ENCODE data around the gene PLCXD1.
"Not testable (repeated sequence)": the region's sequence is repeated elsewhere in the genome, so short reads cannot be mapped to it uniquely, and the experiment has no call there.

The PLCXD1 gene

GRCh38 chrX:281166-281999 lies at the start of gene PLCXD1:
PLCXD1 (plus strand) TSS chrX:281381; CDS start chrX:284188, 2,807 bp downstream.
- no peak for DNase-seq (ENCODE audit: low read depth in 2 of 2)

- not testable (repeated sequence) for DNase-seq (ENCODE audit: low read depth in 2 of 2)
Observed at GRCh38 chrX:231637-232277, 49.4 kb upstream of the PLCXD1 start.

GRCh38 chrX:232278-232655 lies 48.9 kb upstream of the PLCXD1 start:
- DNase-seq (ENCODE audit: low read depth in 2 of 2): not testable (repeated sequence)

GRCh38 chrX:236201-236600 lies 45.0 kb upstream of the PLCXD1 start:
- DNase-seq (ENCODE audit: low read depth in 2 of 2): not testable (repeated sequence)

GRCh38 chrX:250965-251364 lies 30.2 kb upstream of the PLCXD1 start:
- DNase-seq (ENCODE audit: low read depth in 2 of 2): no peak

- not testable (repeated sequence) for DNase-seq (ENCODE audit: low read depth in 2 of 2)
Observed at GRCh38 chrX:251396-252243, 29.6 kb upstream of the PLCXD1 start.

GRCh38 chrX:252244-252956 lies 28.8 kb upstream of the PLCXD1 start:
- no peak for DNase-seq (ENCODE audit: low read depth in 2 of 2)

GRCh38 chrX:252957-253291 lies 28.3 kb upstream of the PLCXD1 start:
- no peak for DNase-seq (ENCODE audit: low read depth in 2 of 2)

- no peak for DNase-seq (ENCODE audit: low read depth in 2 of 2)
Observed at GRCh38 chrX:253451-254297, 27.5 kb upstream of the PLCXD1 start.

GRCh38 chrX:254630-255215 lies 26.5 kb upstream of the PLCXD1 start:
- no peak for DNase-seq (ENCODE audit: low read depth in 2 of 2)

- DNase-seq (ENCODE audit: low read depth in 2 of 2): no peak
Observed at GRCh38 chrX:255923-256331, 25.3 kb upstream of the PLCXD1 start.

GRCh38 chrX:257054-257453 lies 24.1 kb upstream of the PLCXD1 start:
- DNase-seq (ENCODE audit: low read depth in 2 of 2): not testable (repeated sequence)

- no peak for DNase-seq (ENCODE audit: low read depth in 2 of 2)
Observed at GRCh38 chrX:257681-258289, 23.4 kb upstream of the PLCXD1 start.

- DNase-seq (ENCODE audit: low read depth in 2 of 2): no peak
Observed at GRCh38 chrX:258291-259040, 22.7 kb upstream of the PLCXD1 start.

- no peak for DNase-seq (ENCODE audit: low read depth in 2 of 2)
Observed at GRCh38 chrX:259692-260355, 21.4 kb upstream of the PLCXD1 start.

- no peak for DNase-seq (ENCODE audit: low read depth in 2 of 2)
Observed at GRCh38 chrX:261167-261918, 19.8 kb upstream of the PLCXD1 start.

- DNase-seq (ENCODE audit: low read depth in 2 of 2): no peak
Observed at GRCh38 chrX:261919-262352, 19.2 kb upstream of the PLCXD1 start.

- DNase-seq (ENCODE audit: low read depth in 2 of 2): no peak
Observed at GRCh38 chrX:262381-262909, 18.7 kb upstream of the PLCXD1 start.
